Peyer's patch (tissue), 4 donors: Measurements from ENCODE around the gene ANO9.

Experiments
- CTCF ChIP-seq, 6 experiments: fragments of 450-650 bp in 4 of 6; fragments of 200-600 bp in 2 of 6; sonication (generic) in 1 of 6; IDR thresholded peaks; one replicate each; pipeline ENCODE4 v1.5.1; 2017 to 2019; ENCODE audit warnings: antibody characterized with exemption in 6 of 6, mild to moderate bottlenecking in 3 of 6, moderate library complexity in 1 of 6
- POLR2A ChIP-seq, 2 donors: fragments of 450-650 bp; IDR thresholded peaks; one replicate each; pipeline ENCODE4 v1.5.1; 2017; ENCODE audit warnings: antibody characterized with exemption in 2 of 2, mild to moderate bottlenecking in 2 of 2, moderate library complexity in 2 of 2

- no peak for TF ChIP-seq CTCF (IDR thresholded peaks at IDR 0.05)
- no peak for TF ChIP-seq POLR2A (IDR thresholded peaks at IDR 0.05)
These were observed 56.0 kb downstream of the ANO9 start for GRCh38 chr11:385594-386351.
